ENCODE data around the gene ACOT7. TPM values are rescaled to one million over a fixed set of nuclear protein-coding genes. Genes with fewer than 3 reads are reported as not detected.

ACOT7 gene
- total RNA-seq, 1 donor from 2014 or later = 38.8 TPM

GRCh38 chr1:6419804-6420453 lies 26.4 kb upstream of the ACOT7 start, which contains the start of gene HES2:
Gene HES2, minus strand, starts transcription at chr1:6419919. Its CDS starts 99 bp downstream, at chr1:6419820.
- DNase-seq (ENCODE audit: extremely low spot score in 2 of 2) = no peak
- Histone ChIP-seq H3K4me1 (peaks cover 45% of the 10 kb centered on the region), H3K4me3 (peak within 1 kb of the TSS; percentile 47), H3K27ac (peak within 1 kb of the TSS; percentile 15), H3K27me3 (peaks cover 10% of the 10 kb centered on the region), H3K36me3 (no peaks in the 10 kb centered on the region), H3K9me3 (no peaks in the 10 kb centered on the region)
- intact Hi-C loops (cut with DNase I) = no loop called here
- no peak for TF ChIP-seq POLR2A (IDR thresholded peaks at IDR 0.05)

GRCh38 chr1:6419397-6419803 lies 25.8 kb upstream of the ACOT7 start:
- Histone ChIP-seq H3K4me3 (peak overlapping the region; percentile 47), H3K4me1 (peaks cover 45% of the 10 kb centered on the region), H3K27me3 (peaks cover 9% of the 10 kb centered on the region), H3K9me3 (no peaks in the 10 kb centered on the region), H3K36me3 (no peaks in the 10 kb centered on the region), H3K27ac (peak overlapping the region; percentile 15)
- DNase-seq (ENCODE audit: extremely low spot score in 2 of 2) = no peak
- no peak for TF ChIP-seq POLR2AphosphoS5 (IDR thresholded peaks at IDR 0.05; ENCODE audit: insufficient read depth in 1 of 2, low read depth in 1 of 2)
- no peak for TF ChIP-seq POLR2A (IDR thresholded peaks at IDR 0.05)
- TF ChIP-seq CTCF (IDR thresholded peaks at IDR 0.05) = no peak
- intact Hi-C loops (cut with DNase I) = no loop called here

GRCh38 chr1:6418668-6419396 lies 25.3 kb upstream of the ACOT7 start:
- peak overlapping the region; percentile 47 for H3K4me3 ChIP-seq
- H3K27ac ChIP-seq = peak overlapping the region; percentile 15
- peaks cover 6% of the 10 kb centered on the region for H3K27me3 ChIP-seq
- H3K9me3 ChIP-seq = no peaks in the 10 kb centered on the region
- no peak for DNase-seq (ENCODE audit: extremely low spot score in 2 of 2)
- TF ChIP-seq CTCF (IDR thresholded peaks at IDR 0.05) = no peak
- no peak for TF ChIP-seq POLR2A (IDR thresholded peaks at IDR 0.05)
- TF ChIP-seq POLR2AphosphoS5 (IDR thresholded peaks at IDR 0.05; ENCODE audit: insufficient read depth in 1 of 2, low read depth in 1 of 2) = no peak
- H3K4me1 ChIP-seq = peaks cover 40% of the 10 kb centered on the region
- no peaks in the 10 kb centered on the region for H3K36me3 ChIP-seq
- intact Hi-C loops (cut with DNase I) = no loop called here

GRCh38 chr1:6417961-6418667 lies 24.5 kb upstream of the ACOT7 start:
- Histone ChIP-seq H3K36me3 (no peaks in the 10 kb centered on the region), H3K4me3 (peak overlapping the region in 1 of 2 donors; percentile 47), H3K27me3 (peaks cover 6% of the 10 kb centered on the region), H3K4me1 (peaks cover 32% of the 10 kb centered on the region), H3K27ac (no peak overlapping the region), H3K9me3 (no peaks in the 10 kb centered on the region)
- intact Hi-C loops (cut with DNase I) = no loop called here
- TF ChIP-seq POLR2AphosphoS5 (IDR thresholded peaks at IDR 0.05; ENCODE audit: insufficient read depth in 1 of 2, low read depth in 1 of 2) (no peak), CTCF (IDR thresholded peaks at IDR 0.05) (no peak), POLR2A (IDR thresholded peaks at IDR 0.05) (no peak)
- no peak for DNase-seq (ENCODE audit: extremely low spot score in 2 of 2)

GRCh38 chr1:6416906-6417305 lies 23.3 kb upstream of the ACOT7 start:
- Histone ChIP-seq H3K9me3 (no peaks in the 10 kb centered on the region), H3K27ac (no peak overlapping the region), H3K36me3 (no peaks in the 10 kb centered on the region), H3K27me3 (peaks cover 6% of the 10 kb centered on the region), H3K4me3 (no peak overlapping the region), H3K4me1 (peaks cover 31% of the 10 kb centered on the region)
- TF ChIP-seq CTCF (IDR thresholded peaks at IDR 0.05) = no peak
- TF ChIP-seq POLR2AphosphoS5 (IDR thresholded peaks at IDR 0.05; ENCODE audit: insufficient read depth in 1 of 2, low read depth in 1 of 2) = no peak
- TF ChIP-seq POLR2A (IDR thresholded peaks at IDR 0.05) = no peak
- DNase-seq (ENCODE audit: extremely low spot score in 2 of 2) = no peak
- intact Hi-C loops (cut with DNase I) = no loop called here
